Mesenchymal stem cell (in vitro differentiated cells and primary cell): ENCODE measurements around the gene CTDSP1. TPM values are rescaled to one million over a fixed set of nuclear protein-coding genes. Genes with fewer than 3 reads are reported as not detected.
A peak's percentile ranks its signal among the peaks of the same experiment; 100 is the strongest.

Experiments
- DNase-seq: peaks from one replicate; pipeline ENCODE4 v3.0.0-alpha.2; 2013
- H2AFZ ChIP-seq: one replicate; pipeline ENCODE4 v1.6.1; 2013; ENCODE audit warnings: low read depth, mild to moderate bottlenecking, control low read depth, inconsistent platforms, low read length, moderate library complexity
- H2AK5ac ChIP-seq: 2 replicates; pipeline ENCODE4 v1.6.1; 2013; ENCODE audit warnings: low read length, moderate library complexity, mild to moderate bottlenecking, inconsistent platforms; ENCODE audit not compliant: severe bottlenecking
- H2BK120ac ChIP-seq: one replicate; pipeline ENCODE4 v1.6.1; 2013; ENCODE audit warnings: low read depth, mild to moderate bottlenecking, inconsistent platforms, low read length, moderate library complexity
- H2BK12ac ChIP-seq, 2 experiments: one replicate each; pipeline ENCODE4 v1.6.1; 2013; ENCODE audit warnings: inconsistent platforms in 2 of 2, low read length in 2 of 2, mild to moderate bottlenecking in 2 of 2, moderate library complexity in 2 of 2, control low read depth in 1 of 2
- H2BK15ac ChIP-seq: one replicate; pipeline ENCODE4 v1.6.1; 2013; ENCODE audit warnings: mild to moderate bottlenecking, low read depth, inconsistent platforms; ENCODE audit not compliant: poor library complexity, severe bottlenecking
- H2BK5ac ChIP-seq: 2 replicates; pipeline ENCODE4 v1.6.1; 2013; ENCODE audit warnings: low read depth, mild to moderate bottlenecking, low read length, control low read depth, inconsistent platforms; ENCODE audit not compliant: poor library complexity, severe bottlenecking
- H3K14ac ChIP-seq, 2 experiments: one replicate each; pipeline ENCODE4 v1.6.1; 2013; ENCODE audit warnings: inconsistent platforms in 2 of 2, low read length in 2 of 2, control low read depth in 1 of 2, mild to moderate bottlenecking in 1 of 2, moderate library complexity in 1 of 2
- H3K18ac ChIP-seq, 2 experiments: one replicate each; pipeline ENCODE4 v1.6.1; 2013; ENCODE audit warnings: inconsistent platforms in 2 of 2, low read length in 2 of 2, control low read depth in 1 of 2, low read depth in 1 of 2, mild to moderate bottlenecking in 1 of 2
- H3K23ac ChIP-seq, 2 experiments: one replicate each; pipeline ENCODE4 v1.6.1; 2013; ENCODE audit warnings: inconsistent platforms in 2 of 2, low read length in 2 of 2, mild to moderate bottlenecking in 2 of 2, moderate library complexity in 2 of 2, control low read depth in 1 of 2
- H3K27ac ChIP-seq: 2 replicates; pipeline ENCODE4 v1.5.1; 2013; ENCODE audit warnings: mild to moderate bottlenecking, moderate library complexity, low read length, control low read depth, inconsistent platforms; ENCODE audit not compliant: poor library complexity, severe bottlenecking
- H3K27me3 ChIP-seq, 2 experiments: 2 replicates each; pipeline versions ENCODE4 v1.6.1 to v1.7.0; 2013; ENCODE audit warnings: low read length in 2 of 2, mild to moderate bottlenecking in 2 of 2, moderate library complexity in 2 of 2, control low read depth in 1 of 2, inconsistent platforms in 1 of 2; ENCODE audit not compliant: control insufficient read depth in 1 of 2, insufficient read depth in 1 of 2
- H3K36me3 ChIP-seq, 2 experiments: 2 replicates each; pipeline versions ENCODE4 v1.6.1 to v1.7.0; 2013; ENCODE audit warnings: low read length in 2 of 2, control low read depth in 1 of 2, inconsistent platforms in 1 of 2, low read depth in 1 of 2, mild to moderate bottlenecking in 1 of 2; ENCODE audit not compliant: insufficient read depth in 2 of 2, control insufficient read depth in 1 of 2
- H3K4ac ChIP-seq, 2 experiments: one replicate each; pipeline ENCODE4 v1.6.1; 2013; ENCODE audit warnings: inconsistent platforms in 2 of 2, low read length in 2 of 2, mild to moderate bottlenecking in 2 of 2, moderate library complexity in 2 of 2, control low read depth in 1 of 2, low read depth in 1 of 2
- H3K4me1 ChIP-seq: 2 replicates; pipeline ENCODE4 v1.6.1; 2013; ENCODE audit warnings: low read depth, low read length, control low read depth; ENCODE audit not compliant: control insufficient read depth, insufficient read depth
- H3K4me2 ChIP-seq: 2 replicates; pipeline ENCODE4 v1.6.1; 2013; ENCODE audit warnings: low read length, mild to moderate bottlenecking, inconsistent platforms; ENCODE audit not compliant: poor library complexity, severe bottlenecking
- H3K4me3 ChIP-seq, 2 experiments: 2 replicates each; pipeline versions ENCODE4 v1.5.1 to v1.7.0; 2013; ENCODE audit warnings: low read length in 2 of 2, mild to moderate bottlenecking in 2 of 2, control low read depth in 1 of 2, low read depth in 1 of 2; ENCODE audit not compliant: insufficient read depth in 1 of 2
- H3K79me1 ChIP-seq: replicated peaks from 2 replicates; pipeline ENCODE4 v1.6.1; 2013; ENCODE audit warnings: mild to moderate bottlenecking, control low read depth, low read length, inconsistent platforms; ENCODE audit not compliant: poor library complexity, severe bottlenecking
- H3K9ac ChIP-seq: 2 replicates; pipeline ENCODE4 v1.7.0; 2013; ENCODE audit warnings: mild to moderate bottlenecking, low read length, moderate library complexity
- H3K9me3 ChIP-seq: 2 replicates; pipeline ENCODE4 v1.7.0; 2013; ENCODE audit warnings: mild to moderate bottlenecking, low read length; ENCODE audit not compliant: control insufficient read depth
- H4K8ac ChIP-seq: one replicate; pipeline ENCODE4 v1.6.1; 2013; ENCODE audit warnings: inconsistent platforms, mild to moderate bottlenecking, low read length, moderate library complexity
- H4K91ac ChIP-seq: one replicate; pipeline ENCODE4 v1.6.1; 2013; ENCODE audit warnings: mild to moderate bottlenecking, low read length, inconsistent platforms
- WGBS: methylation state at CpG from one replicate; pipeline ENCODE4 v1.1.7; 2013; ENCODE audit warnings: mixed read lengths; 5-methylcytosine and 5-hydroxymethylcytosine counted together
- polyA plus RNA-seq, 2 experiments: library from polyadenylated mRNA; stranded (reverse); fragments of 200-250 nt; gene quantifications; one replicate each; pipeline ENCODE4 v1.2.3, GENCODE V29; 2013

The CTDSP1 gene, protein sequence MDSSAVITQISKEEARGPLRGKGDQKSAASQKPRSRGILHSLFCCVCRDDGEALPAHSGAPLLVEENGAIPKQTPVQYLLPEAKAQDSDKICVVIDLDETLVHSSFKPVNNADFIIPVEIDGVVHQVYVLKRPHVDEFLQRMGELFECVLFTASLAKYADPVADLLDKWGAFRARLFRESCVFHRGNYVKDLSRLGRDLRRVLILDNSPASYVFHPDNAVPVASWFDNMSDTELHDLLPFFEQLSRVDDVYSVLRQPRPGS
- polyA plus RNA-seq (2013, experiment 1 of 2): 65.2 TPM
- 63.8 TPM for polyA plus RNA-seq (2013, experiment 2 of 2)

DNA sequence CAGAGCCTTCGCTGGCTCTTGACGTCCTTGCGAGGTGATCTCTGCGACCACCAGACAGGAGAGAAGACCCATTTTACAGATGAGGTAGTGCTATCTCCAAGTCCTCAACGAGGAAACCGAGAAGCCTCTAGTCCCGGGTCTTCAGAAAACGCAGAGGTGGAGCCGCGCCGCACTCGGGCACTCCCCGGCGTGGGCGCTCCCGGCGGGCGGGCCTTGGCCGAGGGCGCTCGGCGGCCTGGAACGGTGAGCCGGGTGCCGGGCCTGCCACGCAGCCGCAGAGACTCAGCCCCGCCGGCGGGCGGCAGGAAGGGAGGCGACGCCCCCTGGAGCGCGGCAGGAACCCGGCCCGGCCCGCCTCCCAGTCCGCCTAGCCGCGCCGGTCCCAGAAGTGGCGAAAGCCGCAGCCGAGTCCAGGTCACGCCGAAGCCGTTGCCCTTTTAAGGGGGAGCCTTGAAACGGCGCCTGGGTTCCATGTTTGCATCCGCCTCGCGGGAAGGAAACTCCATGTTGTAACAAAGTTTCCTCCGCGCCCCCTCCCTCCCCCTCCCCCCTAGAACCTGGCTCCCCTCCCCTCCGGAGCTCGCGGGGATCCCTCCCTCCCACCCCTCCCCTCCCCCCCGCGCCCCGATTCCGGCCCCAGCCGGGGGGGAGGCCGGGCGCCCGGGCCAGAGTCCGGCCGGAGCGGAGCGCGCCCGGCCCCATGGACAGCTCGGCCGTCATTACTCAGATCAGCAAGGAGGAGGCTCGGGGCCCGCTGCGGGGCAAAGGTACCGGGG lies at the start of gene CTDSP1:
TSS of gene CTDSP1 (plus strand) at position 478 of the 776 bp plus-strand sequence. CDS start at position 701, 223 bp downstream.
- WGBS: under 1% methylated on average over 45 of the region's 78 CpGs
- Histone ChIP-seq H2BK120ac (peak within 1 kb of the TSS; percentile 100), H3K27ac (peak within 1 kb of the TSS; percentile 88), H3K27me3 (no peaks in the 10 kb centered on the region), H3K79me1 (peaks cover 15% of the 10 kb centered on the region), H2BK5ac (peak within 1 kb of the TSS; percentile 81), H3K23ac (peak within 1 kb of the TSS in 1 of 2 experiments; percentile 70), H3K4me3 (peak within 1 kb of the TSS; percentile 85), H3K9ac (peak within 1 kb of the TSS; percentile 93), H3K18ac (peak within 1 kb of the TSS; percentile 91), H2BK12ac (peak within 1 kb of the TSS; percentile 38 to 67), H3K4ac (peak within 1 kb of the TSS; percentile 90 to 99), H2AK5ac (peak within 1 kb of the TSS; percentile 81), H3K9me3 (no peaks in the 10 kb centered on the region), H3K4me2 (peak within 1 kb of the TSS; percentile 96), H4K8ac (peak within 1 kb of the TSS; percentile 93), H4K91ac (peak within 1 kb of the TSS; percentile 96), H3K4me1 (peaks cover 54% of the 10 kb centered on the region), H2AFZ (no peak within 1 kb of the TSS), H3K36me3 (peaks cover 27 to 33% of the 10 kb centered on the region in 2 experiments), H3K14ac (peak within 1 kb of the TSS; percentile 91 to 93), H2BK15ac (peak within 1 kb of the TSS; percentile 99)
- DNase-seq: peak; percentile 98

DNA sequence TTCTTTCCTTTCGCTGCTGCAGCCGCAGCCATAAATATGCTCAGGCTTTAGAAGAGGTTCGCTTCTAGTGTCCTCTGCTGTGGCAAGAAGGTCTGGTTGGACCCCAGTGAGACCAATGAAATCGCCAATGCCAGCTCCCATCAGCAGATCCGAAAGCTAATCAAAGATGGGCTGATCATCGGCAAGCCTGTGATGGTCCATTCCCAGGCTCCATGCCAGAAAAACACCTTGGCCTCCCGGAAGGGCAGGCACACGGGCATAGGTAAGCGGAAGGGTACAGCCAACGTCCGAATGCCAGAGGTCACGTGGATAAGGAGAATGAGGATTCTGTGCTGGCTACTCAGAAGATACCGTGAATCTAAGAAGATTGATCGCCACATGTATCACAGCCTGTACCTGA lies 45.6 kb upstream of the CTDSP1 start:
- Histone ChIP-seq H2AFZ (no peak overlapping the region), H3K4me3 (no peak overlapping the region), H2BK12ac (no peak overlapping the region), H2BK15ac (no peak overlapping the region), H3K36me3 (no peaks in the 10 kb centered on the region), H3K23ac (no peak overlapping the region), H3K18ac (no peak overlapping the region), H3K4ac (no peak overlapping the region), H2AK5ac (no peak overlapping the region), H3K14ac (no peak overlapping the region), H3K27ac (no peak overlapping the region), H3K27me3 (peaks cover 0 to 7% of the 10 kb centered on the region in 2 experiments), H3K79me1 (no peaks in the 10 kb centered on the region), H3K9ac (no peak overlapping the region), H3K4me1 (peaks cover 11% of the 10 kb centered on the region), H2BK5ac (no peak overlapping the region), H3K4me2 (no peak overlapping the region), H4K8ac (no peak overlapping the region), H3K9me3 (peaks cover 16% of the 10 kb centered on the region), H4K91ac (no peak overlapping the region), H2BK120ac (no peak overlapping the region)
- DNase-seq: no peak
- WGBS: 93% methylated on average over 14 of the region's 14 CpGs

DNA sequence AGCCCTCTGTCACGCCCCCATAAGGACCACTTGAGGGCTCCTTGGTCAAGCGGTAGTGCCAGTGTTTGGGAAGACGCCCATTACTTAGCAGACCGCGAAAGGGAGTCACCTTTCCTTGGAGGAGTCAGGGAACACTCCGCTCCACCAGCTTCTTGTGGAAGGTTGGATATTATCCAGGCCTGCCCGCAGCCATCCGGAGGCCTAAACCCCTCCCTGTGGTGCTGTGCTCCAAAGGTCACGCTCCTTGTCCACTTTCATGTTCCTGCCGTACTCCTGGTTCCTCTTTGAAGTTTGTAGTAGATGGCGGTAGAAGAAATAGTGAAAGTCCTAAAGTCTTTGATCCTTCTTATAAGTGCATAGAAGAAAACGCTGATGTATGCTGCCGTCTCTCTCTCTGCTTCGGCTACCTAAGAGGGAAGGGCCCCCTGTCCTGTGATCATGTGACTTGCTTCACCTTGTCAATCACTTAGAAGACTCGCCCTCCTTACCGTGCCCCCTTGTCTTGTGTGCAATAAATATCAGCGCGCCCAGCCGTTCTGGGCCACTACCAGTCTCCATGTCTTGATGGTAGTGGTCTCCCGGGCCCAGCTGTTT lies 44.7 kb upstream of the CTDSP1 start:
- Histone ChIP-seq H2BK15ac (no peak overlapping the region), H3K4me1 (peaks cover 14% of the 10 kb centered on the region), H3K27me3 (peaks cover 0 to 7% of the 10 kb centered on the region in 2 experiments), H3K23ac (no peak overlapping the region), H3K79me1 (no peaks in the 10 kb centered on the region), H3K4me2 (no peak overlapping the region), H2BK5ac (no peak overlapping the region), H3K9me3 (peaks cover 16% of the 10 kb centered on the region), H3K36me3 (no peaks in the 10 kb centered on the region), H2AK5ac (no peak overlapping the region), H4K91ac (no peak overlapping the region), H3K4ac (no peak overlapping the region), H2BK12ac (no peak overlapping the region), H3K27ac (no peak overlapping the region), H2BK120ac (no peak overlapping the region), H3K4me3 (no peak overlapping the region), H2AFZ (no peak overlapping the region), H3K14ac (no peak overlapping the region), H3K9ac (no peak overlapping the region), H3K18ac (no peak overlapping the region), H4K8ac (no peak overlapping the region)
- no peak for DNase-seq
- WGBS: 86% methylated on average over 20 of the region's 20 CpGs
